ENCODE results near the gene LRP1.

DNA sequence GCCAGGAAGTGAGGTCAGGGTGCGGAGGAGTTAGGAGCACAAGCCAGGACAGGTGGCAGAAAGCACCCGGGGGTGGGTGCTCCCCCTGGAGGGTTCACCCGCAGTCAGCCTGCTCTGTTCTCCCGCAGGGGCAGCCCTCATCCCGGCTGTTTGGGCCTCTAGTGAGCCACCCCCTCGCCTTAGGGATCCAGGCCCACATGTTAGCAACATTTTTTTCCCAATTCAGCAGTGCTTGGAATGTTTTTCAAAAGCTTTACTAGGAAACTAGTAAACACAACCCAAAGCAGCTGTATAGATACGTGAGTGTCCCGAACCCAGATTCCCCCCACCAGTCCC lies 59.8 kb downstream of the LRP1 start:
- TF ChIP-seq, protein P1, sequence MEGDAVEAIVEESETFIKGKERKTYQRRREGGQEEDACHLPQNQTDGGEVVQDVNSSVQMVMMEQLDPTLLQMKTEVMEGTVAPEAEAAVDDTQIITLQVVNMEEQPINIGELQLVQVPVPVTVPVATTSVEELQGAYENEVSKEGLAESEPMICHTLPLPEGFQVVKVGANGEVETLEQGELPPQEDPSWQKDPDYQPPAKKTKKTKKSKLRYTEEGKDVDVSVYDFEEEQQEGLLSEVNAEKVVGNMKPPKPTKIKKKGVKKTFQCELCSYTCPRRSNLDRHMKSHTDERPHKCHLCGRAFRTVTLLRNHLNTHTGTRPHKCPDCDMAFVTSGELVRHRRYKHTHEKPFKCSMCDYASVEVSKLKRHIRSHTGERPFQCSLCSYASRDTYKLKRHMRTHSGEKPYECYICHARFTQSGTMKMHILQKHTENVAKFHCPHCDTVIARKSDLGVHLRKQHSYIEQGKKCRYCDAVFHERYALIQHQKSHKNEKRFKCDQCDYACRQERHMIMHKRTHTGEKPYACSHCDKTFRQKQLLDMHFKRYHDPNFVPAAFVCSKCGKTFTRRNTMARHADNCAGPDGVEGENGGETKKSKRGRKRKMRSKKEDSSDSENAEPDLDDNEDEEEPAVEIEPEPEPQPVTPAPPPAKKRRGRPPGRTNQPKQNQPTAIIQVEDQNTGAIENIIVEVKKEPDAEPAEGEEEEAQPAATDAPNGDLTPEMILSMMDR (IDR thresholded peaks at IDR 0.05; ENCODE audit: low read length): no peak
- no peak for TF ChIP-seq EZH2phosphoT487 (IDR thresholded peaks at IDR 0.05; ENCODE audit: low read length)
- no peak for TF ChIP-seq EZH2 (optimal IDR thresholded peaks at IDR 0.05; ENCODE audit: low read depth, low read length)

Data from MM.1S (cell line).